Activated CD4-positive, CD25-positive, alpha-beta regulatory T cell (primary cell): ENCODE results near the gene NR2E1.

Source experiments
- DNase-seq, 4 experiments: peaks; one replicate each; lab custom pipeline; 2025; lab: John Stamatoyannopoulos, UW

NR2E1 gene

GRCh38 chr6:108209738-108210137 lies 43.9 kb downstream of the NR2E1 start:
- no peak for DNase-seq

- DNase-seq: no peak
These were observed 44.7 kb downstream of the NR2E1 start for GRCh38 chr6:108210556-108210955.

- DNase-seq: no peak
These were observed 45.8 kb downstream of the NR2E1 start for GRCh38 chr6:108211671-108212070.

- DNase-seq: no peak
These were observed 56.2 kb downstream of the NR2E1 start for GRCh38 chr6:108222064-108222463.

GRCh38 chr6:108222504-108222903 lies 56.7 kb downstream of the NR2E1 start:
- no peak for DNase-seq

- no peak for DNase-seq
These were observed 61.5 kb downstream of the NR2E1 start for GRCh38 chr6:108227290-108227689.

- DNase-seq: no peak
These were observed 62.6 kb downstream of the NR2E1 start for GRCh38 chr6:108228416-108228815.

- no peak for DNase-seq
These were observed 69.3 kb downstream of the NR2E1 start for GRCh38 chr6:108235127-108235526.

- DNase-seq: no peak
These were observed 71.0 kb downstream of the NR2E1 start for GRCh38 chr6:108236791-108237190.

- DNase-seq: no peak
These were observed 72.5 kb downstream of the NR2E1 start for GRCh38 chr6:108238322-108238721.
